HepG2 (cell line): ENCODE data around the gene EPHA1. TPM values are rescaled to one million over a fixed set of nuclear protein-coding genes. Genes with fewer than 3 reads are reported as not detected.

Experiments
- HDAC6 ChIP-seq: fragments of 200-600 bp; sonication (generic); IDR thresholded peaks from 2 replicates; pipeline ENCODE4 v1.7.0; 2017; ENCODE audit warnings: mild to moderate bottlenecking, antibody characterized with exemption, low read length, low read depth
- HOXA5 ChIP-seq: sonication (generic); formaldehyde crosslinking; IDR thresholded peaks from 2 replicates; pipeline ENCODE4 v1.4.0; 2020; ENCODE audit warnings: missing genetic modification reagents
- KDM5A ChIP-seq: fragments of 200-600 bp; sonication (generic); IDR thresholded peaks from 2 replicates; pipeline ENCODE4 v1.7.0; 2018; ENCODE audit warnings: antibody characterized with exemption, mild to moderate bottlenecking, low read length, borderline replicate concordance
- PPARG ChIP-seq: conservative IDR thresholded peaks from 2 replicates; pipeline ENCODE4 v1.6.1; 2016; ENCODE audit warnings: missing biosample characterization, missing genetic modification reagents
- TBX2 ChIP-seq: sonication (generic); formaldehyde crosslinking; IDR thresholded peaks from 2 replicates; pipeline ENCODE4 v1.5.0; 2020; ENCODE audit warnings: missing genetic modification reagents, mild to moderate bottlenecking, borderline replicate concordance
- ZNF234 ChIP-seq: sonication (generic); formaldehyde crosslinking; conservative IDR thresholded peaks from 2 replicates; pipeline ENCODE4 v1.5.1; 2020; ENCODE audit warnings: mild to moderate bottlenecking, missing genetic modification reagents
- ZNF430 ChIP-seq: sonication (generic); formaldehyde crosslinking; IDR thresholded peaks from 2 replicates; pipeline ENCODE4 v1.9.0; 2021; ENCODE audit warnings: mild to moderate bottlenecking, missing genetic modification reagents
- ZNF530 ChIP-seq: sonication (generic); formaldehyde crosslinking; IDR thresholded peaks from 2 replicates; pipeline ENCODE4 v1.5.0; 2020; ENCODE audit warnings: low read depth, mild to moderate bottlenecking, missing genetic modification reagents
- ZNF670 ChIP-seq: sonication (generic); formaldehyde crosslinking; IDR thresholded peaks from 2 replicates; pipeline ENCODE4 v1.8.0; 2022; ENCODE audit warnings: mild to moderate bottlenecking, missing genetic modification reagents, borderline replicate concordance
- ZNF703 ChIP-seq: sonication (generic); formaldehyde crosslinking; IDR thresholded peaks from 2 replicates; pipeline ENCODE4 v1.5.1; 2020; ENCODE audit warnings: missing genetic modification reagents, mild to moderate bottlenecking, moderate library complexity, borderline replicate concordance
- polyA plus RNA-seq, 8 experiments: library from polyadenylated mRNA; depleted of rRNA in 3 of 8; stranded (reverse) in 7 of 8; unstranded in 1 of 8; fragments of >200 nt; fragmentation: Illumina TruSeq in 4 of 8; extraction: Trizol in 4 of 8; gene quantifications; 2 replicates each; pipeline versions ENCODE4 v1.2.1 to v1.2.3, GENCODE V29; 2011 to 2016; ENCODE audit warnings: low read depth in 4 of 8, missing spikeins in 1 of 8, mixed read lengths in 1 of 8; ENCODE audit not compliant: insufficient read depth in 1 of 8
- total RNA-seq, 5 experiments: library from RNA; depleted of rRNA; stranded (reverse); fragments of >200 nt; fragmentation: Illumina TruSeq; extraction: Trizol; gene quantifications; 2 replicates each; pipeline ENCODE4 v1.2.3, GENCODE V29; 2016; ENCODE audit warnings: low read depth in 1 of 5
- TF ChIP-seq, protein P1 (sequence below): sonication (generic); formaldehyde crosslinking; IDR thresholded peaks from 2 replicates; pipeline ENCODE4 v1.4.0; 2020; ENCODE audit warnings: mild to moderate bottlenecking, missing genetic modification reagents
- TF ChIP-seq, protein P2 (sequence below): sonication (generic); formaldehyde crosslinking; IDR thresholded peaks from 2 replicates; pipeline ENCODE4 v1.4.0; 2020; ENCODE audit warnings: mild to moderate bottlenecking, missing genetic modification reagents
- TF ChIP-seq, protein P3 (sequence below): sonication (generic); formaldehyde crosslinking; IDR thresholded peaks from 2 replicates; pipeline ENCODE4 v1.5.0; 2020; ENCODE audit warnings: missing genetic modification reagents, mild to moderate bottlenecking, borderline replicate concordance
- TF ChIP-seq, protein P4 (sequence below): sonication (generic); formaldehyde crosslinking; IDR thresholded peaks from 2 replicates; pipeline ENCODE4 v1.4.0; 2020; ENCODE audit warnings: missing genetic modification reagents
- TF ChIP-seq, protein P5 (sequence below): IDR thresholded peaks from 2 replicates; pipeline ENCODE4 v1.6.1; 2012; ENCODE audit warnings: inconsistent platforms

The EPHA1 gene
- total and polyA plus RNA-seq, 2 of the 13 experiments (the other 11 are each of a cell fraction or from before 2014, with no cell fraction given): 4.6 to 17.1 TPM

DNA sequence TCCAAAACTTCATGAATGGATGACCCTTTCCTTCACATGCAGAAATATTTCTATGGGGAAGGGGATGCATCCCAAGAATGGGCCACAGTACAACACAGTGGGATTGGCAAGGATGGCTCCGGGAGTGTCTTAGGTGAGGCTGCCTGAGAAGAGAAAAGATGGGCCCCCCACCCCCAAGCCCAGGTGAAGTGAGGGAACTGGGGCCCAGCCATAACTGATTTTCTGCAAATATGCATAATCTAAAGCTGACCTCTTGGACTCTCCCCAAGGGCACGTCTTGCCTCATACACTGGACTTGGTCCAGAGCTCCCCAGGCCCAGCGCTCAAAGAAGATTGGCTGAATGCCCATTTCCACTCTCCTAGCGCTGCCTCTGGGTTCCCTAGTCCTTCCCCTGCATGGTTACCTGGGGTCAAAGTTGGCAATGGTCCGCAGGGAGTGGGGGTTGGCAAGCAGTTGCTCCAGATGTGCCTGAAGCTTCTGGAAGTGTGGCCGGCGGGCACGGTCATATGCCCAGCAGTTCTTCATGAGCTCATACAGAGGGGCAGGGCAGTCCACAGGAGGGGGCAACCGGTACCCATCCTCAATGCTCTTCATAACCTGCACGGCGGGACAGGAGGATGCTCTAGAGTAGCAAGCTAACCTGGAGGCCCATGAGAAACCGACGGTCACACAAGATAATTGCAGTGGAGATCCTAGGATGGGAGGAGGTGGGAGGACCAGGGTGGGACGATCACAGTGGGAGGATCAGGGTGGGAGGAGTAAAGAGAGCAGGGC is 15.2 kb downstream of the EPHA1 start (continued):
- TF ChIP-seq ZNF670 (CRISPR knock-in tag) (no peak), HDAC6 (no peak), ZNF530 (CRISPR knock-in tag) (no peak), ZNF430 (CRISPR knock-in tag) (0 out of 2 replicates have a peak, but pooled peaks have one; percentile 40), HOXA5 (CRISPR knock-in tag) (no peak; the same call in 1 of the 2 replicates), ZNF703 (CRISPR knock-in tag) (no peak), ZNF234 (CRISPR knock-in tag) (no peak), PPARG (CRISPR knock-in tag) (0 out of 2 replicates have a peak, but pooled peaks have one; percentile 36), TBX2 (CRISPR knock-in tag) (peak; percentile 39; the same call in 1 of the 2 replicates), KDM5A (no peak)
- TF ChIP-seq, protein P1, sequence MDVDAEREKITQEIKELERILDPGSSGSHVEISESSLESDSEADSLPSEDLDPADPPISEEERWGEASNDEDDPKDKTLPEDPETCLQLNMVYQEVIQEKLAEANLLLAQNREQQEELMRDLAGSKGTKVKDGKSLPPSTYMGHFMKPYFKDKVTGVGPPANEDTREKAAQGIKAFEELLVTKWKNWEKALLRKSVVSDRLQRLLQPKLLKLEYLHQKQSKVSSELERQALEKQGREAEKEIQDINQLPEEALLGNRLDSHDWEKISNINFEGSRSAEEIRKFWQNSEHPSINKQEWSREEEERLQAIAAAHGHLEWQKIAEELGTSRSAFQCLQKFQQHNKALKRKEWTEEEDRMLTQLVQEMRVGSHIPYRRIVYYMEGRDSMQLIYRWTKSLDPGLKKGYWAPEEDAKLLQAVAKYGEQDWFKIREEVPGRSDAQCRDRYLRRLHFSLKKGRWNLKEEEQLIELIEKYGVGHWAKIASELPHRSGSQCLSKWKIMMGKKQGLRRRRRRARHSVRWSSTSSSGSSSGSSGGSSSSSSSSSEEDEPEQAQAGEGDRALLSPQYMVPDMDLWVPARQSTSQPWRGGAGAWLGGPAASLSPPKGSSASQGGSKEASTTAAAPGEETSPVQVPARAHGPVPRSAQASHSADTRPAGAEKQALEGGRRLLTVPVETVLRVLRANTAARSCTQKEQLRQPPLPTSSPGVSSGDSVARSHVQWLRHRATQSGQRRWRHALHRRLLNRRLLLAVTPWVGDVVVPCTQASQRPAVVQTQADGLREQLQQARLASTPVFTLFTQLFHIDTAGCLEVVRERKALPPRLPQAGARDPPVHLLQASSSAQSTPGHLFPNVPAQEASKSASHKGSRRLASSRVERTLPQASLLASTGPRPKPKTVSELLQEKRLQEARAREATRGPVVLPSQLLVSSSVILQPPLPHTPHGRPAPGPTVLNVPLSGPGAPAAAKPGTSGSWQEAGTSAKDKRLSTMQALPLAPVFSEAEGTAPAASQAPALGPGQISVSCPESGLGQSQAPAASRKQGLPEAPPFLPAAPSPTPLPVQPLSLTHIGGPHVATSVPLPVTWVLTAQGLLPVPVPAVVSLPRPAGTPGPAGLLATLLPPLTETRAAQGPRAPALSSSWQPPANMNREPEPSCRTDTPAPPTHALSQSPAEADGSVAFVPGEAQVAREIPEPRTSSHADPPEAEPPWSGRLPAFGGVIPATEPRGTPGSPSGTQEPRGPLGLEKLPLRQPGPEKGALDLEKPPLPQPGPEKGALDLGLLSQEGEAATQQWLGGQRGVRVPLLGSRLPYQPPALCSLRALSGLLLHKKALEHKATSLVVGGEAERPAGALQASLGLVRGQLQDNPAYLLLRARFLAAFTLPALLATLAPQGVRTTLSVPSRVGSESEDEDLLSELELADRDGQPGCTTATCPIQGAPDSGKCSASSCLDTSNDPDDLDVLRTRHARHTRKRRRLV: no peak
- TF ChIP-seq, protein P2, sequence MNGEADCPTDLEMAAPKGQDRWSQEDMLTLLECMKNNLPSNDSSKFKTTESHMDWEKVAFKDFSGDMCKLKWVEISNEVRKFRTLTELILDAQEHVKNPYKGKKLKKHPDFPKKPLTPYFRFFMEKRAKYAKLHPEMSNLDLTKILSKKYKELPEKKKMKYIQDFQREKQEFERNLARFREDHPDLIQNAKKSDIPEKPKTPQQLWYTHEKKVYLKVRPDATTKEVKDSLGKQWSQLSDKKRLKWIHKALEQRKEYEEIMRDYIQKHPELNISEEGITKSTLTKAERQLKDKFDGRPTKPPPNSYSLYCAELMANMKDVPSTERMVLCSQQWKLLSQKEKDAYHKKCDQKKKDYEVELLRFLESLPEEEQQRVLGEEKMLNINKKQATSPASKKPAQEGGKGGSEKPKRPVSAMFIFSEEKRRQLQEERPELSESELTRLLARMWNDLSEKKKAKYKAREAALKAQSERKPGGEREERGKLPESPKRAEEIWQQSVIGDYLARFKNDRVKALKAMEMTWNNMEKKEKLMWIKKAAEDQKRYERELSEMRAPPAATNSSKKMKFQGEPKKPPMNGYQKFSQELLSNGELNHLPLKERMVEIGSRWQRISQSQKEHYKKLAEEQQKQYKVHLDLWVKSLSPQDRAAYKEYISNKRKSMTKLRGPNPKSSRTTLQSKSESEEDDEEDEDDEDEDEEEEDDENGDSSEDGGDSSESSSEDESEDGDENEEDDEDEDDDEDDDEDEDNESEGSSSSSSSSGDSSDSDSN (CRISPR knock-in tag): 0 out of 2 replicates have a peak, but pooled peaks have one; percentile 11
- TF ChIP-seq, protein P3, sequence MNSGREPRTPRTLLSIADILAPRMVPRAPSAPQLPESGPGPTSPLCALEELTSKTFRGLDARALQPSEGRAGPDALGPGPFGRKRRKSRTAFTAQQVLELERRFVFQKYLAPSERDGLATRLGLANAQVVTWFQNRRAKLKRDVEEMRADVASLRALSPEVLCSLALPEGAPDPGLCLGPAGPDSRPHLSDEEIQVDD: no peak
- TF ChIP-seq, protein P4, sequence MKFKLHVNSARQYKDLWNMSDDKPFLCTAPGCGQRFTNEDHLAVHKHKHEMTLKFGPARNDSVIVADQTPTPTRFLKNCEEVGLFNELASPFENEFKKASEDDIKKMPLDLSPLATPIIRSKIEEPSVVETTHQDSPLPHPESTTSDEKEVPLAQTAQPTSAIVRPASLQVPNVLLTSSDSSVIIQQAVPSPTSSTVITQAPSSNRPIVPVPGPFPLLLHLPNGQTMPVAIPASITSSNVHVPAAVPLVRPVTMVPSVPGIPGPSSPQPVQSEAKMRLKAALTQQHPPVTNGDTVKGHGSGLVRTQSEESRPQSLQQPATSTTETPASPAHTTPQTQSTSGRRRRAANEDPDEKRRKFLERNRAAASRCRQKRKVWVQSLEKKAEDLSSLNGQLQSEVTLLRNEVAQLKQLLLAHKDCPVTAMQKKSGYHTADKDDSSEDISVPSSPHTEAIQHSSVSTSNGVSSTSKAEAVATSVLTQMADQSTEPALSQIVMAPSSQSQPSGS (CRISPR knock-in tag): peak; percentile 70; the same call in 1 of the 2 replicates
- TF ChIP-seq, protein P5, sequence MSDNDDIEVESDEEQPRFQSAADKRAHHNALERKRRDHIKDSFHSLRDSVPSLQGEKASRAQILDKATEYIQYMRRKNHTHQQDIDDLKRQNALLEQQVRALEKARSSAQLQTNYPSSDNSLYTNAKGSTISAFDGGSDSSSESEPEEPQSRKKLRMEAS: no peak; the same call in 1 of the 2 replicates
